ENCODE data around the gene HES1.
"Not testable (repeated sequence)": the region's sequence is repeated elsewhere in the genome, so short reads cannot be mapped to it uniquely, and the experiment has no call there.

Gene HES1, protein sequence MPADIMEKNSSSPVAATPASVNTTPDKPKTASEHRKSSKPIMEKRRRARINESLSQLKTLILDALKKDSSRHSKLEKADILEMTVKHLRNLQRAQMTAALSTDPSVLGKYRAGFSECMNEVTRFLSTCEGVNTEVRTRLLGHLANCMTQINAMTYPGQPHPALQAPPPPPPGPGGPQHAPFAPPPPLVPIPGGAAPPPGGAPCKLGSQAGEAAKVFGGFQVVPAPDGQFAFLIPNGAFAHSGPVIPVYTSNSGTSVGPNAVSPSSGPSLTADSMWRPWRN

DNA sequence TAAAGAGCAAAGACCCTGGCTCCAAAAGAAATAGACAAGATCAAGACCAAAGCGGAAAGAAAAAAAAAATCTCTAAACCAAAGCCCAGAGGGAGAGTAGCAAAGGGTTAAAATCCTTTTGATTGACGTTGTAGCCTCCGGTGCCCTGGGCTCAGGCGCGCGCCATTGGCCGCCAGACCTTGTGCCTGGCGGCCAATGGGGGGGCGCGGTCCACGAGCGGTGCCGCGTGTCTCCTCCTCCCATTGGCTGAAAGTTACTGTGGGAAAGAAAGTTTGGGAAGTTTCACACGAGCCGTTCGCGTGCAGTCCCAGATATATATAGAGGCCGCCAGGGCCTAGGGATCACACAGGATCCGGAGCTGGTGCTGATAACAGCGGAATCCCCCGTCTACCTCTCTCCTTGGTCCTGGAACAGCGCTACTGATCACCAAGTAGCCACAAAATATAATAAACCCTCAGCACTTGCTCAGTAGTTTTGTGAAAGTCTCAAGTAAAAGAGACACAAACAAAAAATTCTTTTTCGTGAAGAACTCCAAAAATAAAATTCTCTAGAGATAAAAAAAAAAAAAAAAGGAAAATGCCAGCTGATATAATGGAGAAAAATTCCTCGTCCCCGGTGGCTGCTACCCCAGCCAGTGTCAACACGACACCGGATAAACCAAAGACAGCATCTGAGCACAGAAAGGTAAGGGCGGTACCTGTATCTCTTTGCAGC is at the start of gene HES1:
HES1 (plus strand) TSS at position 343 of the 713 bp plus-strand sequence; CDS start at position 576, 233 bp downstream.
- DNase-seq (ENCODE audit: low spot score): peak; percentile 98

GRCh38 chr3:194086388-194087075 is 49.4 kb upstream of the HES1 start:
- DNase-seq (ENCODE audit: low spot score): no peak

- DNase-seq (ENCODE audit: low spot score): no peak
Observed at GRCh38 chr3:194087280-194087679, 48.7 kb upstream of the HES1 start.

DNA sequence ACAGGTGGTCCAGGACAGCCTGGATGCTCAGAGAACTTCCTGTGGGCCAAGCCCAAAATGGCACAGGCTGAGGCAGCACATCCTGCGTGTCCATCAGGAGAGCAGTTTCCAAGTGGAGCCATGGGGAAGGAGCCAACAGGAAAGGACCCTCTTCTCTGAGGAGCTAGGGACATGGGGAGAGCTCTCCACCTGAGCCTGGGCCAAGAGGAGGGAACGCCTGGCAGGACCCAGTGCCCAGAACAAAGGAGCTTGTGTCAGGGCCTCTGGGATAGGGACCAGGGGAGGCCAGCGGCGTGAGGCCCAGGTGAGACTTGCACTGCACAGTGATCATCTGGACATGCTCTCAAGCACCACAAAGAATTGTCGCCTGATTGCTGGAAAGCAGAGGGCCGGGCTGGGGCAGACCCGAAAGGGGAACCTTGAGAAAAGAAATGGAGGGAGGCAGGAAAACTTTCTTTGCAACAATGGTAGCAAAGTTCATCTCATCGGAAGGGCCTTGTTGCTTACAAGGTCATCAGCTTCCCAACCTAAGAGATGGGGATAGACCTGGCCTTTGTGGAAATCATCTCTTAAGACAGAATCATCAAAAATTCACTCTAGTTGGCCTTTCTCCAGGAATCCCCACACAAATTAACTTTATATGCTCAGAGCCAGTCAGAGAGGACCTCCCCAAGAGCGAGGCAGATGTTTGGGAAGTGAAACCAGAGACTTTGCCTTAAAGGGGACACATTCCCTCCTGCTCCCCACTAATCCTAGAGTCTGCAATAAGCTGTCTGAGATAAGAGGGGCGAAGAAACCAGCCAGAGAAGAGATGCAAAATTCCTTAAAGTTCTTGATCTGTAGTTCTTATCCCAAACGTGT is 47.7 kb upstream of the HES1 start:
- DNase-seq (ENCODE audit: low spot score): no peak

DNA sequence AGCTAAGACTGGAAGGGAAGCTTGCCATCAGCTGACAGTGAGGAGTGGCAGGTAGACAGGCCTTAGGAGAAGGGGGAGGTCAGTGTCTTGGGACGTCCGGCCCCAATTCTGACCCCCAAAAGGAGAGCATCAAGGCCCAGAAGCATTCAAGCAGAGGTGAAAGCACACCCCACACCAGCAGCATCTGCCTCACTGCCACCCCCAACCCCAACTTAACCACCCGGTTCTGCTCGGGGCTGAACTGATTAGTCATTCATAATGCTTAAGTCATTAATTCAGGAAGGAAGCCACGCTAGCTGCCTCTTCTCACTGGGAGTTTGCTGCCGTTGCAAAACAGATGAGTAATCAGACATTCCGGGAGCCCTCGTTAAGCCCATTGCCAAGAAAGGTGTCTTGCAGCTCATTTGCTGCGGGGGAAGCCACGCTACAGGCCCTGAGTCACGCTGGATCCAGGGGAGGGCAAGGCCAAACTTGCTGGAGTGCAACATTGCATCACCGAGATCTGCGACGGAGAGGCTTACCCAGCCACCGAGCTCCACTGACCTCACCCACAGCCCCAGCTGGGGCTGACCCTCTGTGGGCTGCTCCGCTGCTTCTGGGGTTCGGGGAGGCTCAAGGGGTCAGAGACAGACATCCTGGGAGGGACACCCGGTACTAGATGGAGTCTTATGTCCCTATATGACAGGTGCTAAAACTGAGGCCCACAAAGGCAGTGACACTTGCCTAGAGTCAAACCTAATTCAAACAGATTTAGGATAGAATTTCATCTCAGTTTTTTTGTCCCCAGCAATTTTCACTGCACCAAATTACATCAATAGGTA is 46.4 kb upstream of the HES1 start:
- DNase-seq (ENCODE audit: low spot score): peak; percentile 96

DNA sequence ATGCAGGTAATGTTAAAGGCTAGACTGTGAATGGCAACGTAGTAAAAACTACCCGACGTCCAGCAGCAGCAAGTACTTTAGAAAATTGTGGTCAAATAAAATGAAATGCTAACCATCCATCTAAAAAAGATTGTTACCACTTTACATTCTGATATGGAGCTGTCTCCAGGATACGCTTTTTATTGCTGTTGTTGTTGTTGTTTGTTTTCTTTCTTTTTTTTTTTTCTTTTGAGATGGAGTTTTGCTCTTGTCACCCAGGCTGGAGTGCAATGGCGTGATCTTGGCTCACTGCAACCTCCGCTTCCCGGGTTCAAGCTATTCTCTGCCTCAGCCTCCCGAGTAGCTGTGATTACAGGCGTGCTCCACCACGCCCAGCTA is 45.8 kb upstream of the HES1 start:
- DNase-seq (ENCODE audit: low spot score): not testable (repeated sequence)

- DNase-seq (ENCODE audit: low spot score): no peak
Observed at GRCh38 chr3:194090716-194091115, 45.2 kb upstream of the HES1 start.

GRCh38 chr3:194091141-194091540 is 44.8 kb upstream of the HES1 start:
- DNase-seq (ENCODE audit: low spot score): peak; percentile 12

DNA sequence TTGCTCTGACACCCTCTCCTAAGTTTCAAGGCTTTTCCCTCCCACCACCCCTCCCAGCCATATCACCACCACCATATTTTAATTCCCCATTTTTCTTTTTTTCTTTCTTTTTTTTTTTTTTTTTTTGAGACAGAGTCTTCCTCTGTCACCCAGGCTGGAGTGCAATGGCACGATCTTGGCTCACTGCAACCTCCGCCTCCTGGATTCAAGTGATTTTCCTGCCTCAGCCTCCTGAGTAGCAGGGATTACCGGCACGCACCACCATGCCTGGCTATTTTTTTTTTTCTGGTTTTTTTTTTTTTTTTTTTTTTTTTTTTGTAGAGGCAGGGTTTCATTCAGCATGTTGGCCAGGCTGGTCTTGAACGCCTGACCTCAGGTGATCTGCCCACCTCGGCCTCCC is 44.1 kb upstream of the HES1 start:
- DNase-seq (ENCODE audit: low spot score): not testable (repeated sequence)

- no peak for DNase-seq (ENCODE audit: low spot score)
Observed at GRCh38 chr3:194092881-194093301, 43.1 kb upstream of the HES1 start.

- no peak for DNase-seq (ENCODE audit: low spot score)
Observed at GRCh38 chr3:194093842-194094241, 42.1 kb upstream of the HES1 start.

DNA sequence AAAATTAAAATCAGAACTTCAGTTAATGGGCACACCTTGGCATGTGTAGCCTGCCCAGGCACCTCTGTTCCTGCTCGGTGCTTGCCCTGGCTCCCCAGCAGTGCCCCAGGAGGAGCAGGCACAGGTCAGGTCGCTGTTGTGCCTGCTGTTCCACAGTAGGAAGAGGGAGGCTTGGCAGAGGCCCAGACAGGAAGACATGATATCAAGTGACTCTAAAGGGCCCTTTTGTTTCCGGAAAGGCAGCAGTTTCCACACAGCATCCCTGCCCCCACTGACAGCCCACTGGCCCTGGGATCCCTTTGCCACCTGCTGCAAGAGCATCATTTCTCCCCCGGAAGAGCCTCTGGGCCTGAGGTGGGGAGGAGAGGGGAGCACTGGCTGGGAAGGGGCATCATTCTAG is 40.5 kb upstream of the HES1 start:
- no peak for DNase-seq (ENCODE audit: low spot score)

- DNase-seq (ENCODE audit: low spot score): no peak
Observed at GRCh38 chr3:194095902-194096301, 40.0 kb upstream of the HES1 start.

- no peak for DNase-seq (ENCODE audit: low spot score)
Observed at GRCh38 chr3:194097141-194097882, 38.6 kb upstream of the HES1 start.

DNA sequence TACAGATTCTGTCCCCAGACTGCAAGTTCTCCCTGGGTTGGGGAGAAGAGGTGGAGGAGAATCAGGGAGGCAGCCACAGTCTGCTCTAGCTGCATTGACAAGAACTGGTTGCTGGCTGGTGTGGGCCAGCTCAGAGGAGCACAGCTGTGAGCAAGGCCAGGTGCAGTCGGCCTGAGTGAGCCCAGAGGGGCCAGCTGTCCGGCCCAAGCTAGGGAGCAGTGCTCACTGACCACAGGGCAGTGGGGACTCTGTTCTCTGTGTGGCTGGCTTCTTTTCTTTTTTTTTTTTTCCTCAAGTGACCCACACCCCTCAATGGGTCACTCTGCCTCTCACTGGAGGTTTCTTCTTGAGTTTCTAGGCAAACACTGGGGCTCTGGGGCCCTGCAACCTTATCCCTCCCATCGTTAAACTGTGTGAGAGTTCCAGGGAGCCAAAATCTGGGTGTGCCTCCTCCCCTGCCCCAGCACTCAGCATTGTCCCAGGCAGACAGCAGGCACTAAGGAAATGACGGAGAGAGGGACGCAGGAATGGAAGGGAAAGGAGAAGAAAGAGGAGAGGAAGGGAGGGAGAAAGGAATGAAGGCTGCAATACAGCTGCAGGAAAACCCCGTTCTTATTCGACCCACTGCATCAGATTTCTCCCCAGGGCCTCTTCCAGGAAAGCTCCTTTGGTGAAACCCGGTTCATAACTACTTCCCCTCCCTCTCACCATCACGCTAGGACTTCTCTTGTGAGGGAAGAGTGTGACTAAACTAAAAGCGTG is 37.7 kb upstream of the HES1 start:
- no peak for DNase-seq (ENCODE audit: low spot score)

DNA sequence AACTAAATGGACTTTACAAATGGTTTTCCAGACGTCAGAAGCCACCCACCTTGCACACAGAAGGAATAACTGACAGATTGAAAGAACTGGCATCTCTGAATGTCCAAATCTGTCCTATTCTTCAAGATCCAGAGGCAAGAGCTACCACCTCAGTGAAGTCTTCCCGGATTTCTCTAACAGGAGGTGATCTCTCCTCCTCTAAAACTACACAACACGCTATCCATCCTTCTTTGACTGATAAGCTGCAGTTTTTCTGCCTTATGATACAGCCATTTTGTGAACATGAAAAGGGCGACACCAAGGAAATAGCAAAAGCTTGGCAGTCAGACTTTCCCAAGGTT is 37.1 kb upstream of the HES1 start:
- DNase-seq (ENCODE audit: low spot score): no peak

- DNase-seq (ENCODE audit: low spot score): no peak
Observed at GRCh38 chr3:194099215-194099614, 36.7 kb upstream of the HES1 start.

GRCh38 chr3:194100856-194101390 is 35.0 kb upstream of the HES1 start:
- no peak for DNase-seq (ENCODE audit: low spot score)

DNA sequence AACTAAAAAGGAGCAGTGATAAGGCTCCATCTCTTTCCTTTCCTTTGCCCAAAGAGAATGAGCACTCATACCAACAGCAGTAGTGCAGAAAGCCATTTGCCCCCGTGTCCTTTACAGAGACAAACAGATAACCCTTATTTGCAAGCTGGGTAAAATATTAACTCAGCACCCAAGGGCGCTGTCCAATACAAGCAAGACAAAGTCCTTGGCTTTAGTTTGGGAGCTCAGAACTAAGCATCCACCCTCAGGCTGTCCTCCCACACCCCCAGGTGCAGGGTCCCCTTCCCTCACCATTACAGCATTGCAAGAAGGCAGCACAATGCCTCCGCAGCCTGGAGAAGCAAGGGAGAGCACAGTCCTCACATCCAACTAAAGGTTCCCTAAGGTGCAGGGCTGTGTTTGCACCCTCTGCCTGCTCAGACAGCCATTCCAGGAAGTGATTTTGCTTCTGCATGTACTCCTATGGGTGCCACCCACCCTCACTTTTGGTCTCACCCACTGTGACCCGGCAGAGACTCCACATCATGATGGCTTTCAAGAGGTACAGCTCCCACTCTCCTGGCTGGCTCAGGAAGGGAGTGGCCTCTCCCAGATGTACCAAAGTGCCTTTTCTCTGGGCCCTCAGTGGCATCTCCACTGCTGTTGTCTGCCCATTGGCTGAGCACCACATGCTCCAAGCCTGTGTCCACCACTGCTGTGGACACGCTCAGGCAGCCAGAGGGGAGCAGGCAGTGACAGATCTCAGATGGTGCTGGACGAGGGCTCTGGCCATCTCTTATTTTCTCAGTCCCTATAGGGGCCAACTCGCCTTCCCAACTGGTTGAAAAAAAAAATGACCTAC is 34.1 kb upstream of the HES1 start:
- DNase-seq (ENCODE audit: low spot score): no peak
